OCI-LY3 (cell line): Measurements from ENCODE around the gene CDC45.

Source experiments
- EZH2phosphoT487 ChIP-seq: fragments of 200-600 bp; shearing (Covaris generic); IDR thresholded peaks from 2 replicates; pipeline ENCODE4 v1.6.1; 2018; ENCODE audit warnings: antibody characterized with exemption, mixed run types, low read depth
- TF ChIP-seq, protein P1 (sequence below): fragments of 200-600, 300-600 bp; sonication (generic); IDR thresholded peaks from 2 replicates; pipeline ENCODE4 v1.5.1; 2014; ENCODE audit warnings: antibody characterized with exemption, low read length, low read depth

DNA sequence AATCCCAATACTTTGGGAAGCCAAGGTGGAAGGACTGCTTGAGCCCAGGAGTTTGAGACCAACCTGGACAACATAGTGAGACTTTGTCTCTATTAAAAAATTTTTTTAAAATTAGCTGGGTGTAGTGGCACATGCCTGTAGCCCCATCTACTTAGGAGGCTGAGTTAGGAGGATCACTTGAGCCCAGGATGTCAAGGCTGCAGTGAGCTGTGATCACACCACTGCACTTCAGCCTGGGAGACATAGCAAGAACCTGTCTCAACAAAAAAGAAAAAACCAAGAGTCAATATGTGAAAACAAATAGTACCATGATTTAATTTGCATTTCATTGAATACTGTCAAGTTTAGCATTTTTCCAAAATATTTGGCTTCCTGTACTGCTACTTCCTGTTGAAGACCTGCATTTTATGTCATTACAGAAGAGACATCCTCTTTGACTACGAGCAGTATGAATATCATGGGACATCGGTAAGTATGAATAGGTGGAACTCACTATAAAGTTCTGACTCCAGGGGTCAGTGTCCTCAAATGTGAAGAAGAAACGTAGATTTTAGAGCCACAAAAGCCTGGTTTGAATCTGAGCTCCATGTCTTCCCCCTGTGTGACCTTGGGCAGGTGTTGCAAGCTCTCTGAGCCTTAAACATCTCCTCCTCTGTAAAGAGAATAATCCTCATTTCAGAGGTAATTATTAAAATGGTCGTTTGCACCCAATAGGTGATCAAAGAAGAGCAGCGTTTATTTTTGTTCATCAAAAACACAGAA lies 16.0 kb downstream of the CDC45 start:
- TF ChIP-seq, protein P1, sequence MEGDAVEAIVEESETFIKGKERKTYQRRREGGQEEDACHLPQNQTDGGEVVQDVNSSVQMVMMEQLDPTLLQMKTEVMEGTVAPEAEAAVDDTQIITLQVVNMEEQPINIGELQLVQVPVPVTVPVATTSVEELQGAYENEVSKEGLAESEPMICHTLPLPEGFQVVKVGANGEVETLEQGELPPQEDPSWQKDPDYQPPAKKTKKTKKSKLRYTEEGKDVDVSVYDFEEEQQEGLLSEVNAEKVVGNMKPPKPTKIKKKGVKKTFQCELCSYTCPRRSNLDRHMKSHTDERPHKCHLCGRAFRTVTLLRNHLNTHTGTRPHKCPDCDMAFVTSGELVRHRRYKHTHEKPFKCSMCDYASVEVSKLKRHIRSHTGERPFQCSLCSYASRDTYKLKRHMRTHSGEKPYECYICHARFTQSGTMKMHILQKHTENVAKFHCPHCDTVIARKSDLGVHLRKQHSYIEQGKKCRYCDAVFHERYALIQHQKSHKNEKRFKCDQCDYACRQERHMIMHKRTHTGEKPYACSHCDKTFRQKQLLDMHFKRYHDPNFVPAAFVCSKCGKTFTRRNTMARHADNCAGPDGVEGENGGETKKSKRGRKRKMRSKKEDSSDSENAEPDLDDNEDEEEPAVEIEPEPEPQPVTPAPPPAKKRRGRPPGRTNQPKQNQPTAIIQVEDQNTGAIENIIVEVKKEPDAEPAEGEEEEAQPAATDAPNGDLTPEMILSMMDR: peak; percentile 43
- TF ChIP-seq EZH2phosphoT487: no peak
